GM12878 (cell line): ENCODE data around the gene CCDC80.
A peak's percentile ranks its signal among the peaks of the same experiment; 100 is the strongest.

Experiments used
- CEBPB ChIP-seq, 2 experiments: fragments of 150-350 bp in 1 of 2; IDR thresholded peaks; 2 replicates each; pipeline ENCODE4 v1.6.1; 2012 to 2014; ENCODE audit warnings: low read depth in 2 of 2, low read length in 2 of 2, borderline replicate concordance in 1 of 2, inconsistent platforms in 1 of 2
- CTCF ChIP-seq, 3 experiments: IDR thresholded peaks in 2 of 3; conservative IDR thresholded peaks in 1 of 3; 2 replicates each; pipeline ENCODE4 v1.5.1; 2011; ENCODE audit warnings: low read depth in 3 of 3, low read length in 3 of 3, mild to moderate bottlenecking in 3 of 3, control low read depth in 2 of 3, moderate library complexity in 2 of 3, inconsistent platforms in 1 of 3, mixed read lengths in 1 of 3; ENCODE audit not compliant: control insufficient read depth in 2 of 3, insufficient read depth in 1 of 3; ENCODE audit errors: extremely low read depth in 1 of 3
- EZH2 ChIP-seq: IDR thresholded peaks from 2 replicates; pipeline ENCODE4 v1.6.1; 2012; ENCODE audit warnings: low read depth, mild to moderate bottlenecking, control low read depth, inconsistent platforms, low read length, borderline replicate concordance; ENCODE audit not compliant: control insufficient read depth
- POLR2AphosphoS5 ChIP-seq: IDR thresholded peaks from 2 replicates; pipeline ENCODE4 v1.6.1; 2011; ENCODE audit warnings: mild to moderate bottlenecking, low read length, inconsistent platforms
- RCOR1 ChIP-seq: conservative IDR thresholded peaks from 2 replicates; pipeline ENCODE4 v1.6.1; 2012; ENCODE audit warnings: low read depth, low read length, improper control_type of control experiment
- SIN3A ChIP-seq: IDR thresholded peaks from 2 replicates; pipeline ENCODE4 v1.6.1; 2012; ENCODE audit warnings: low read depth, low read length, improper control_type of control experiment
- TAF1 ChIP-seq: IDR thresholded peaks from 2 replicates; pipeline ENCODE4 v1.6.1; 2011; ENCODE audit warnings: mild to moderate bottlenecking, low read depth, low read length, borderline replicate concordance

- no peak for TF ChIP-seq EZH2
- TF ChIP-seq POLR2AphosphoS5, result peak; percentile 64
- TF ChIP-seq RCOR1, result no peak
- TF ChIP-seq SIN3A, result no peak
- TF ChIP-seq CTCF (IDR thresholded peaks at IDR 0.05 in 2 of 3, conservative IDR thresholded peaks at IDR 0.05 in 1 of 3; ENCODE audit: control insufficient read depth in 2 of 3, extremely low read depth in 1 of 3, insufficient read depth in 1 of 3, low read depth in 3 of 3, low read length in 3 of 3), result no peak
- TF ChIP-seq TAF1, result no peak
- no peak for TF ChIP-seq CEBPB (IDR thresholded peaks at IDR 0.05; ENCODE audit: borderline replicate concordance in 1 of 2, low read depth in 2 of 2, low read length in 2 of 2)
Measured at GRCh38 chr3:112640930-112641801, at the start of gene CCDC80.
